ENCODE measurements around the gene WIF1.

Gene WIF1

DNA sequence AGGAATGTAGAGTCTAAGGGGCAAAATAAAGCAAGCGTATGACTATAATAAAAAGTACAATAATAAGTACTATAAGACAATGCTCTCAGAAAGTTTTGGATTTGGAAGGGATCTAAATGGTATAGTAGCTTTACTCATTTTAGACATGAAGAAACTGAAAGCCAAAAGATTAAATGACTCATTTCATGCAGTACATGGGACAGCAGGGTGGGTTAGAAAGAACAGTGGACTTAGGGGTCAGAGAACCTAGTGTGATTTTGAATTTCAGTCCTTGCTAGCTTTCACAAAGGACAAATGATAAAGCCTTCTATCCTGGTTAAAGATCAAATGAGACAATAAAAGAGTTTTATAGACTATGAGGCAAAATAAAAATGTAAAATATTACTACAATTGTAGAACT lies 41.5 kb upstream of the WIF1 start:
- TF ChIP-seq, protein P1, sequence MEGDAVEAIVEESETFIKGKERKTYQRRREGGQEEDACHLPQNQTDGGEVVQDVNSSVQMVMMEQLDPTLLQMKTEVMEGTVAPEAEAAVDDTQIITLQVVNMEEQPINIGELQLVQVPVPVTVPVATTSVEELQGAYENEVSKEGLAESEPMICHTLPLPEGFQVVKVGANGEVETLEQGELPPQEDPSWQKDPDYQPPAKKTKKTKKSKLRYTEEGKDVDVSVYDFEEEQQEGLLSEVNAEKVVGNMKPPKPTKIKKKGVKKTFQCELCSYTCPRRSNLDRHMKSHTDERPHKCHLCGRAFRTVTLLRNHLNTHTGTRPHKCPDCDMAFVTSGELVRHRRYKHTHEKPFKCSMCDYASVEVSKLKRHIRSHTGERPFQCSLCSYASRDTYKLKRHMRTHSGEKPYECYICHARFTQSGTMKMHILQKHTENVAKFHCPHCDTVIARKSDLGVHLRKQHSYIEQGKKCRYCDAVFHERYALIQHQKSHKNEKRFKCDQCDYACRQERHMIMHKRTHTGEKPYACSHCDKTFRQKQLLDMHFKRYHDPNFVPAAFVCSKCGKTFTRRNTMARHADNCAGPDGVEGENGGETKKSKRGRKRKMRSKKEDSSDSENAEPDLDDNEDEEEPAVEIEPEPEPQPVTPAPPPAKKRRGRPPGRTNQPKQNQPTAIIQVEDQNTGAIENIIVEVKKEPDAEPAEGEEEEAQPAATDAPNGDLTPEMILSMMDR (IDR thresholded peaks at IDR 0.05), result no peak

DNA sequence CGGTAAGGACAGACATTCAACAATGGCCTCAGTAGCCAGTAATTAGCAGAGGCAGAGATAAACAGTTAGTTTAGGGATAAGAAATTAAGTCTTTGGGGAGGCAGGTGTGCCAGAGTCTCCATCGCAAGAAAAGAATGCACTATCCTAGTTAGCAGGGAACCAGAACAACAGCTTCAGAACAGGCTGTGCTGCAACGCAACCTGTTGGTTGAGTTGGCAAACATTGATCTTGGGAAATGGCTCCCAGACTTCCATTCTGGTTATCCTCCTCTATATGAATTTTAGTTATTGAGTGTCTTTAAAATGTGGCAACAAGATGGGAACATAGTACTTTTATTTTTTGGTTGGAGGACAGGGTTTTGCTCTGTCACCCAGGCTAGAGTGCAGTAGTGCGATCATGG lies 36.0 kb upstream of the WIF1 start:
- TF ChIP-seq, protein P1 (IDR thresholded peaks at IDR 0.05), result no peak

DNA sequence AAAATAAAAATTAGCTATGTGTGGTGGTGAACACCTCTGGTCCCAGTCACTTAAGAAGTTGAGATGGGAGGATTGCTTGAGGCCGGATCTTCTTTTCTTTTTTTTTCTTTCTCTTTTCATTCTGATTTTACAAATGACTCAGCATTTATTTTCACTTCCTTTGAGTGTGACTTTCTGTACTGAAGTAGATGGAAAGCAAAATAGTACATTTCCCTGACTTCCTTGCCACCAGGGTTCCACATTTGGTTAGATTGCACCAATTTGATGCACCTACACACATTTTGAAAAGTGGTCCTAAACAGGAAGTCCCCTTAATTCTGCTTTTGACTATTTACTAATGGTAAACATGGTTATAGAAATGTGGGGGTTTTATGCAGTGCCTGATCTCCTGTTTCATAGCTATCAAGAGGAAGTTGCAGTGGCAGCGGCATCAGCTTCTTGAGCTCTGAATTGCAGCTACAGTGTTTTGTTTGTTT lies 35.3 kb upstream of the WIF1 start:
- TF ChIP-seq, protein P1 (IDR thresholded peaks at IDR 0.05), result no peak

DNA sequence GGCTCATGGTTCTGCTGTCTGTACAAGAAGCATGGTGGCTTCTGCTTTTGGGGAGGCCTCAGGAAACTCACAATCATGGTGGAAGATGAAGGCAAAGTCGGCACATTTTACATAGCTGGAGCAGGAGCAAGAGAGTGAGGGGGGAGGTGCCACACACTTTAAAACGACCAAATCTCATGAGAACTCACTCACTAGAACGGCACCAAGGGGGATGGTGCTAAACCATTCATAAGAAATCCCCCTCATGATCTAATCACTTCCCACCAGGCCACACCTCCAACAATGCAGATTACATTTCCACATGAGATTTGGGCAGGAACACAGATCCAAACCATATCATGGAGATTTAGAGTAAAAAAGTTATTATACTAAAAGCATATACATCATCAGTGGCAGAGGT lies 34.7 kb upstream of the WIF1 start:
- TF ChIP-seq, protein P1 (IDR thresholded peaks at IDR 0.05), result no peak

DNA sequence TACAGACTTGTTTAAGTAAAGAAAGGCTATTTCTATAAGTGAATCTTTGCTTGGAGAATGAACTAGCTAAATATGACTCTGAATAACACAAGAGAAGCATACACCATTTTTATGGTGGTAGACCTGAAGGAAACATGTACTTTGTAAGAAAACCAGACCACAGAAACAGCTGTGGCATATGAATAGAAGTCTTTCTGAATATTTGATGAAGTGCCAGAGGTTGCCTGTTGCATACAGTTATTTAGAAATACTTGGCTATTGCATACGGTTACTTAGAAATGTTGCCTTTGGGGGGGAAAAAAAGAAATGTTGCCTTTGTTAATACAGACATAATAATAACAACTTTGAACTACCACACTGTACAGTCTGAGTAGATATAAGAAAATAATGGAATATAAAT lies 31.5 kb upstream of the WIF1 start:
- TF ChIP-seq, protein P1 (IDR thresholded peaks at IDR 0.05), result no peak

DNA sequence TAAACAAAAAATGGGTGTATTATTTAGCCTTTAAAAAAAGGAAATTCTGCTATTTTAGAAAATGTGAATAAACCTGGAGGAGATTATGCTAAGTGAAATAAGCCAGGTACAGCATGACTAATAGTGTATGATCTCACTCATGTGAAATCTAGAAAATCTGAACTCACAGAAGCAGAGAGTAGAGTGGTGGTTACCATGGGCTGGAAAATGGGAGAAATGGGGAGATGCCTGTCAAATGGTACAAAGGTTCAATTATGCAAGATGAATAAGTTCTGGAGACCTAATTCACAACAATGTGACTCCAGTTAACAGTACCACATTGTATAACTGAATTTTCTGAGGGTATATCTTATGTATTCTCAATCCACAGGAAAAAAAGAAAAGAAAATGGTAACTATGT lies 30.9 kb upstream of the WIF1 start:
- TF ChIP-seq, protein P1 (IDR thresholded peaks at IDR 0.05), result no peak

DNA sequence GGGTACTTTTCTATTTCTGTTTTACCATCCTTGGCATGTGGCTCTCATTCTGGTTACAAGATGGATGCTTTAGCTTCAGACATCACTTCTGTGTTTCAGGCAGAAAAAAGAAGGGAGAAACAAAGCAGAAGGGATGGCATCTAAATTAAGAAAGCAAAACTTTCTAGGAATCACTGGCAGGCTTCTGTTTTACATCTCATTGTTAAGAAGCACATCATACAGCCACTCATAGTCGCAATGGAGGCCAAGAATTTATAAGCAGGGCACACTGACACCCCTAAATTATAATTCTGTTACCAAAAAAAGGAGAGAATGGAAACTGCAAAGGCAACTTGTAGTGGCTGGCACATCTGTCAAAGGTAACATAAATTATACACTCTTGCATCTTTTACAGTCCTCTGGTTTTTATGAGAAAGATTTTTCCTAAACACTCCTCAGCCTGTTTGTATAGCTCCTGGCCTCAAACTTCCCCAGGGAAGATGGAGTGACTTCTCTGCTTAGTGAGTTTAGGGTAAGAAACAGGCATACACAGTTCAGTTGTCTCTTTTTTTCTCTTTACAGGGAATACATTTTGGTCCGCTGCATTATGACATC lies 26.3 kb upstream of the WIF1 start:
- TF ChIP-seq, protein P1 (IDR thresholded peaks at IDR 0.05), result no peak

DNA sequence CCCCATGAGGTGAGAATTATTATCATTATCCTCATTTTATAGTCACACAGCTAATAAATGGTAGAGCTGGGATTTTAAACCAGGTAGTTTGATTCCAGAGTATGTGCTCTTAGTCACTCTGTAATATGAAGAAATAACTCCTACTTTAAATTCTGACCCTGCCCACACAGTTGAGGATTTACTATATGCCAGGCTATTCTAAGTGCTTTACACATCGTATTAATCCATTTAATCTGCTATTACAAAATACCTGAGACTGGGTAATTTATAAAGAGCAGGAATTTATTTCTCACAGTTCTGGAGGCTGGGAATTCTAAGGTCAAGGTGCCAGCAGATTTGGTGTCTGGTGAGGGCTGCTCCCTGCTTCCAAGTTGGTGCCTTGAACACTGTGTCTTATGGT lies 19.6 kb upstream of the WIF1 start:
- TF ChIP-seq, protein P1 (IDR thresholded peaks at IDR 0.05), result no peak
